Measurements from ENCODE around the gene COPE. TPM values are rescaled to one million over a fixed set of nuclear protein-coding genes. Genes with fewer than 3 reads are reported as not detected.
"Not testable (repeated sequence)": the region's sequence is repeated elsewhere in the genome, so short reads cannot be mapped to it uniquely, and the experiment has no call there.

The COPE gene
- total RNA-seq, 1 donor from 2014 or later = 331 TPM

GRCh38 chr19:18960370-18960769 lies 41.2 kb upstream of the COPE start:
- no peak for TF ChIP-seq CTCF (IDR thresholded peaks at IDR 0.05)
- Histone ChIP-seq H3K9me3 (no peaks in the 10 kb centered on the region), H3K4me3 (no peak overlapping the region), H3K27me3 (no peaks in the 10 kb centered on the region), H3K4me1 (no peaks in the 10 kb centered on the region), H3K27ac (no peak overlapping the region), H3K36me3 (no peaks in the 10 kb centered on the region)
- intact Hi-C loops (cut with DNase I) = no loop called here
- DNase-seq (ENCODE audit: low spot score in 2 of 2) = no peak

- Histone ChIP-seq H3K4me3 (no peak overlapping the region), H3K36me3 (no peaks in the 10 kb centered on the region), H3K4me1 (no peaks in the 10 kb centered on the region), H3K9me3 (no peaks in the 10 kb centered on the region), H3K27me3 (no peaks in the 10 kb centered on the region), H3K27ac (no peak overlapping the region)
- intact Hi-C loops (cut with DNase I) = no loop called here
- TF ChIP-seq CTCF (IDR thresholded peaks at IDR 0.05) = no peak
- DNase-seq (ENCODE audit: low spot score in 2 of 2) = no peak
Observed at GRCh38 chr19:18955042-18955441, 35.9 kb upstream of the COPE start.

- H3K27ac ChIP-seq = no peak overlapping the region
- no peaks in the 10 kb centered on the region for H3K4me1 ChIP-seq
- TF ChIP-seq CTCF (IDR thresholded peaks at IDR 0.05) = no peak
- no peaks in the 10 kb centered on the region for H3K36me3 ChIP-seq
- DNase-seq (ENCODE audit: low spot score in 2 of 2) = no peak
- H3K4me3 ChIP-seq = no peak overlapping the region
- intact Hi-C loops (cut with DNase I) = no loop called here
- H3K9me3 ChIP-seq = no peaks in the 10 kb centered on the region
- H3K27me3 ChIP-seq = no peaks in the 10 kb centered on the region
Observed at GRCh38 chr19:18954094-18954493, 34.9 kb upstream of the COPE start.

GRCh38 chr19:18952364-18953003 lies 33.3 kb upstream of the COPE start:
- H3K27me3 ChIP-seq; intact Hi-C loops (cut with DNase I); H3K4me3 ChIP-seq; H3K4me1 ChIP-seq; H3K36me3 ChIP-seq; H3K9me3 ChIP-seq; DNase-seq (ENCODE audit: low spot score in 2 of 2); H3K27ac ChIP-seq: not testable (repeated sequence)

GRCh38 chr19:18951721-18952281 lies 32.6 kb upstream of the COPE start:
- no peak for TF ChIP-seq CTCF (IDR thresholded peaks at IDR 0.05)
- intact Hi-C loops (cut with DNase I) = no loop called here
- Histone ChIP-seq H3K36me3 (no peaks in the 10 kb centered on the region), H3K4me3 (no peak overlapping the region), H3K27ac (no peak overlapping the region), H3K9me3 (no peaks in the 10 kb centered on the region), H3K27me3 (no peaks in the 10 kb centered on the region), H3K4me1 (no peaks in the 10 kb centered on the region)
- no peak for DNase-seq (ENCODE audit: low spot score in 2 of 2)

GRCh38 chr19:18949858-18950257 lies 30.7 kb upstream of the COPE start:
- DNase-seq (ENCODE audit: low spot score in 2 of 2) = no peak
- Histone ChIP-seq H3K4me3 (no peak overlapping the region), H3K9me3 (no peaks in the 10 kb centered on the region), H3K4me1 (no peaks in the 10 kb centered on the region), H3K36me3 (no peaks in the 10 kb centered on the region), H3K27ac (no peak overlapping the region), H3K27me3 (no peaks in the 10 kb centered on the region)
- no peak for TF ChIP-seq CTCF (IDR thresholded peaks at IDR 0.05)
- intact Hi-C loops (cut with DNase I) = no loop called here
